H7 (cell line): ENCODE results near the gene CALML6. TPM values are rescaled to one million over a fixed set of nuclear protein-coding genes. Genes with fewer than 3 reads are reported as not detected.

Experiments used
- DNase-seq: peaks from one replicate; pipeline ENCODE4 v3.0.0; 2012
- H3K27me3 ChIP-seq: 2 replicates; pipeline ENCODE4 v1.6.0; 2011; ENCODE audit warnings: mild to moderate bottlenecking, low read length; ENCODE audit not compliant: control insufficient read depth, insufficient read depth
- H3K36me3 ChIP-seq: replicated peaks from 2 replicates; pipeline ENCODE4 v1.5.1; 2011; ENCODE audit warnings: low read length; ENCODE audit not compliant: control insufficient read depth, insufficient read depth
- H3K4me3 ChIP-seq: 2 replicates; pipeline ENCODE4 v1.5.1; 2011; ENCODE audit warnings: low read depth, mild to moderate bottlenecking, control low read depth, low read length, moderate library complexity; ENCODE audit not compliant: insufficient read depth
- total RNA-seq: library from RNA; depleted of rRNA; stranded (reverse); fragments of >200 nt; shearing (Covaris generic); gene quantifications from 2 replicates; pipeline ENCODE4 v1.2.3, GENCODE V29; 2014

Gene CALML6
- total RNA-seq, 1 experiment from 2014 or later: 1.6 TPM

DNA sequence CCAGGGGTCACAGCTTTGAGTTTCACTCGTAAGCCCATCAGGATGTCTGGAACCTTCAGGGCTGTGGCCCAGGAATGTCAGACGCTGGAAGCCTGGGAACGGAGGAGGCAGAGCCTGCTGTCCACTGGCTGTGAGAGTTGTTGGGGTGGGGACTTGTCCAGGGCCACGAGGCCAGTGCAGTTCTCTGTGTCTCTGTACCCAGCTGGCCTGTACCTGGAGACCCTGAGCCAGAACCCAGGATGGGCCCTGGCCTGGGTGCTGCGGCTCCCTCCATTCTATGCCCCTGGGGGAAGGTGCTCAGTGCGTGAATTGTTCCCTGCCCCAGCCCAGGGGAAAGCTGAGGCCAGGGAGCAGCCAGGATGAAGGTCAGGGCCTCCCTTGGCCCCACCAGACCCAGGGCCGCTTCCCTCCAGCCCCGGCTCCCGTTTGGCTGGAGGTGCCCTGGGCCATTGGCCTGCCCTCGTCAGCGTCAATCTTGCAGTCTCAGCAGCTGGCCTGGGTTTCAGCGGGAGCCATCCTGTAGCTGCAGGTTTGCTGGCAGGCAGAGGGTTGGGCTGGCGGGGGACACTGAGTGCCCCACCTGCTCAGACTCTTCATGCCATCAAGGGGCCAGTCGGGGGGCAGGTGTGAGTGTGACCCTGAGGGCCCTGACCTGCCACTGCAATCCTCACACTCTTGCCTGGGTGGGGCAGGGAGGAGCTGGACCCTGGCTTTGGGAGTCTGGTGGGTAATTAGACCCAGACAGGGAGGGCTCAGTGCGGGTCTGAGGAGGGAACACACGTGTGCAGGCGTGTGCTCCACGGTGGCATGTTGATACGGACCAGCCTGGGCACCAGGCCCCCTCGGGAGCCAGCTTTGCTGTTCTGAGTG lies 724 bp upstream of the CALML6 start:
- Histone ChIP-seq H3K27me3 (peaks cover 6% of the 10 kb centered on the region; the same call in 1 of the 2 replicates), H3K36me3 (no peaks in the 10 kb centered on the region), H3K4me3 (no peak overlapping the region)
- no peak for DNase-seq

DNA sequence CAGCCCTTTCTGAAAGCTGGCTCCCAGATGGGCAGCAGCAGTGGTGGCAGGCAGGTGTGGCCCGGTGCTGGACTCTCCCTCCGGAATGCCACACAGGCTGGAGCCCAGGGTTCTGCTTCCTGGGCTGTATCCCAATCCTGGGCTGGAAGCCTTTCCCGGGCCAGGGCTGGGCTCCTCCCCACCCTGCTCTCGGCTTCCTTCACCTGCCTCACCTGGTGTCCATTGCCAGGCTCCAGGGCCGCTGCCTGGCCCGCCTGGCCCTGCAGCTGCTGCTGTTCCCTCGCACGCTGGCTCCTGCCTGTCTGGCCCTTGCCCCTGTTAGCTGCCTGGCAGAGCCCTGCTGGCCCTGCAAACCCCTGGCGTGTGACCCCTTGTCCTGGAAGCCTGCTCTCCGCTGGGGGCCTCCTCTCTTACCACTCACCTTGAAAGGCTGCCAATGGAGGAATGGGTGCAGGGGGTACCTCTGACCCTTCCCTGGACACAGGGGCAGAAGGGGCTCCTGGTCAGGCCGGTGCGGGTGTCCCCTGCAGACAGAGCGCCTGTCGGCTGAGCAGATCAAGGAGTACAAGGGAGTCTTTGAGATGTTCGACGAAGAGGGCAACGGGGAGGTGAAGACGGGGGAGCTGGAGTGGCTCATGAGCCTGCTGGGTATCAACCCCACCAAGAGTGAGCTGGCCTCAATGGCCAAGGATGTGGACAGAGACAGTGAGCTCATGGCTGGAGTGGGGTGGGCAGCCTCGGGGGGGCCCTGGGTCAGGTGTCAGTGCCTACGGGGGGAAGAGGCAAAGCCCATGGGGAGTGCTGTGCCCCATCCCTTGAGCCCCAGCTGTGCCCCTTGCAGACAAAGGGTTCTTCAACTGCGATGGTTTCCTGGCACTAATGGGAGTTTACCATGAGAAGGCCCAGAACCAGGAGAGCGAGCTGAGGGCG lies 1.1 kb downstream of the CALML6 start:
- no peaks in the 10 kb centered on the region for H3K36me3 ChIP-seq
- DNase-seq: no peak
- peaks cover 10% of the 10 kb centered on the region for H3K27me3 ChIP-seq
- no peak overlapping the region for H3K4me3 ChIP-seq

DNA sequence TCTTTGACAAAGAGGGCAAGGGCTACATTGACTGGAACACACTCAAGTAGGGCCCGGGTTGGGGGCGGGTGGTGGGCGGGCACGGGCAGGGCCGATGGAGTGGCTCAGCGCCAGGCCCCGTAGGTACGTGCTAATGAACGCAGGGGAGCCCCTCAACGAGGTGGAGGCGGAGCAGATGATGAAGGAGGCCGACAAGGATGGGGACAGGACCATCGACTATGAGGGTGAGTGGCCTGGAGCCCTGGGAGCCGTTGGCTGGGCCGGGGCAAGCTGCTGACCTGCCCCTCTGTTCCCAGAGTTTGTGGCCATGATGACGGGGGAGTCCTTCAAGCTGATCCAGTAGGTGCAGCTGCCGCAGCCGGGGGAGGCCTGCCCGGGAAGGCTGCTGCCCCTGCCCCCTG lies 1.8 kb downstream of the CALML6 start:
- Histone ChIP-seq H3K4me3 (no peak overlapping the region), H3K27me3 (peaks cover 10% of the 10 kb centered on the region), H3K36me3 (no peaks in the 10 kb centered on the region)
- DNase-seq: no peak

DNA sequence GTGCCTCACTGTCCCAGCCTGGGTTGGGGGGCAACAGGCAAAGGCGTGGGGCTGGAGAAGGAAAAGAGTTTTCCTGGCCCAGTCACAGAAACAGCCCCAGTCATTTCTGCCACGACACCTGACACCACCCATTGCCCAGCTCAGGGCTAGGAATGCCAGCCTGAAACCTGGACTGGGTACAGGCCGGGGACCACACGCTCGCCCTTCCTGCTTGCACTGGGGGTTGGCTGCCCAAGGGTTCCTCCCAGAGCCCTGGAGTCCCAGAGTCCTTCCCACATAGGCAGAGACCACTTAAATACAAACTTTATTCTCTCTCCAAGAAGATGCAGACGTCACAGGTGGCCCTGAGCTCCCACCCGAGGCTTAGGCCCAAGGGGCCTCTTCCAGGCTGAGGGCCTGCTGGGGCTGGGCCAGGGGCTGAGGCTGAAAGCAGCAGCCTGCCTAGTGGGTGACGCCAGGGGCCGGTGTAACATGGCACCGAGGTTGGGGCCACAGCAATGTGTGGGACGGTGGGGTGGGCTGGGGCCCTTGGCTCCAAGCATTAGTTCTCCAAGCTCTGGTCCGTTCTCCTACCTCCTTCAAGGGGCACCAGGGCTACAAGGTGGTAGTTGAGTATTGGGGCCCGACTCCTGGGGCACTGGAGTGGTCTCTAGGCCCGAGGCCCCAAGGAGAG lies 2.4 kb downstream of the CALML6 start:
- no peak for DNase-seq
- Histone ChIP-seq H3K36me3 (no peaks in the 10 kb centered on the region), H3K4me3 (no peak overlapping the region), H3K27me3 (peaks cover 10% of the 10 kb centered on the region)

DNA sequence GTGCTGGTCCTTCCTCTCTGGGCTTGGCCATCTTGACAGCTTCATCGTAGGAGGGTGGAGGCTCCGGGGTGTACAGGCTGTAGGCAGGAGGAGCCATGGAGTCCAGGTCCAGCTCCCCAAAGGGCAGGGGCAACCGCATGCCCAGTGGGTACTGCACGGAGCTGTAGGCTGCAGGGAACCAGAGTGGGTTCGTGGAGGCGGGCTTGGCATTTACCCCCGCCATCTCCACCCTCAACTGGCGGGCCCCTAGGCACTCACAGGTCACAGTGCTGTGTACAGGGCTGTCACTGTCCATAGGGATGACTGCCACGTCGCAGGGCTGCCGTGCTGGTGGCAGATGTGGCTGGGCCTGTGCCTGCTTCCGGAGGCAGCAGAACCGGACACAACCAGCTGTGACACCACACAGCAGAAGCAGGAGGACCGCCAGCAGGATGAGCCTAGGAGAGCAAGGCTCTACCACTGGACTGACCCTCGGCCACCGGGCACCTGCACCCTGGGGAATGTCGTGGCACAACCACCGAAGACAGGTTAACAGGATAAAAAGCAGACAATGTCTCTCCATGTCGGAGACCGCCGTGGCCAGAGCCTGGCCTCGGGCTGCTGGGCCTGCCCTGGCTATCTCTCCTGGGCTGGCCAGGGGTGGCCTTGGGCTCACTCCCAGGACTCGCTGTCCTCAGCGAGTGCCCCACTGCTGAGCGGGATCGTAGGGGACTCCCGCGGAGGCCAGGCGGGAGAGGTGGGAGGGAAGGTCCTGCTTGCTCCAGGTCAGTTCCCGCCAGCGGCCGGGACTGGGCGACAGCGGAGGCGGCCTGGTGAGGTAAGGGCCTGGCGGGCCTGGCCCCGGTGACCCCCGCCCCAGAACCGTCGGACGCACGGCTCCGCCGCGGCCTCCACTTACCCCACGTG lies 3.2 kb downstream of the CALML6 start:
- no peak for DNase-seq
- peaks cover 10% of the 10 kb centered on the region for H3K27me3 ChIP-seq
- H3K4me3 ChIP-seq: peak overlapping the region; percentile 71
- H3K36me3 ChIP-seq: no peaks in the 10 kb centered on the region

DNA sequence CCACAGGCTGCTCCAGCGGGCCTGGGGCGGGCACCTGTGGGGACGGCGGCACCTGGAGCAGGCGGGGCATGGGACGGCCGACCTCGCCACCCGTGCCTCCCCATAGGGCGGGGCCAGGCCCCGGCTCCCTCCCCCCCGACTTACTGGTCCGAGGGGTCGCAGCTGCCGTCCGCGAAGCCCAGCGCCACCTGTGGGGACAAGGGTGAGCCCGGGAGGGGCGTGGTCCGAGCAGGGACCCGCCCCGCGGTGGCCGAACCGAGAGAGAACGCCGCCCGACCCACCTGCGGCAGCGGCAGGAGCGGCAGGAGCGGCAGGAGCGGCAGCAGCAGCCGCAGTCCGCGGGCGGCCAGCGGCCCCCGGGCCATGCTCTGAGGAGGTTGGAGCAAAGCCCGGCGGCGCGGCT lies 3.8 kb downstream of the CALML6 start, which contains the start of gene TMEM52:
TMEM52 (minus strand) TSS at position 379 of the 403 bp plus-strand sequence; CDS start at position 365, 14 bp downstream.
- peaks cover 10% of the 10 kb centered on the region for H3K27me3 ChIP-seq
- H3K4me3 ChIP-seq: peak within 1 kb of the TSS; percentile 71
- H3K36me3 ChIP-seq: no peaks in the 10 kb centered on the region
- DNase-seq: no peak

DNA sequence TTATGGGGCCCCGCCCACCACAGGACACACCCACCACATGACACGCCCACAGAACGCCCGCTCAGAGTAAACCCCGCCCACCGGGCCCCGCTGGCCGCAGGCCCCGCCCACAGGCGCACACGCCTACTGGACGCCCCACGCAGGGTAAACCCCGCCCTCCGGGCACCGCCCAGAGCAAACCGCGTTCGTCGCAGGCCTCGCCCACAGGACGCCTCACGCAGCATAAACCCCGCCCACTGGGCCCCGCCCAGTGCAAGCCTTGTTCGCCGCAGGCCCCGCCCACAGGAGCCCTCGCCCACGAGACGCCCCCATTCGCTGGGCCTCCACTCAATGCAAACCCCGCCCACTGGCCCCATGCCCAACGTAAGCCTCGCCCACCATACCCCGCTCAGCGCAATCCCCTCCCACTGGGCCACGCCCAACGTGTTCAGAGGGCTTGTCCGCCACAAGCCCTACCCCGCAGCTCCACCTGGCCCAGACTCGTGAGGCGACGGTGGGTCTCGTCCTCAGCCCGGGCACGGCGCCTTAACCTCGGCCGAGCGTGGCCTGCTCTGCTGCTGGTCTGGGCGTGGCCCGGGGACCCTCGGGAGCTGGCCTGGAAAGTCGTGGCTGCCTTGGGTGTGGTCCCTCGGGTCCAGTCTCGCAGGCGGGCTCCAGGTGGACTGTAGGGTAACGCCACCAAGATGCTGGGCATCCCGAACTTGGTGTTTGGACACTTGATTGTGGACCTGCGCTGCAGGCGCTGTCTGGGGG lies 4.4 kb downstream of the CALML6 start:
- H3K4me3 ChIP-seq: peak overlapping the region; percentile 71
- peak; percentile 100 for DNase-seq
- H3K36me3 ChIP-seq: no peaks in the 10 kb centered on the region
- H3K27me3 ChIP-seq: peaks cover 10% of the 10 kb centered on the region

DNA sequence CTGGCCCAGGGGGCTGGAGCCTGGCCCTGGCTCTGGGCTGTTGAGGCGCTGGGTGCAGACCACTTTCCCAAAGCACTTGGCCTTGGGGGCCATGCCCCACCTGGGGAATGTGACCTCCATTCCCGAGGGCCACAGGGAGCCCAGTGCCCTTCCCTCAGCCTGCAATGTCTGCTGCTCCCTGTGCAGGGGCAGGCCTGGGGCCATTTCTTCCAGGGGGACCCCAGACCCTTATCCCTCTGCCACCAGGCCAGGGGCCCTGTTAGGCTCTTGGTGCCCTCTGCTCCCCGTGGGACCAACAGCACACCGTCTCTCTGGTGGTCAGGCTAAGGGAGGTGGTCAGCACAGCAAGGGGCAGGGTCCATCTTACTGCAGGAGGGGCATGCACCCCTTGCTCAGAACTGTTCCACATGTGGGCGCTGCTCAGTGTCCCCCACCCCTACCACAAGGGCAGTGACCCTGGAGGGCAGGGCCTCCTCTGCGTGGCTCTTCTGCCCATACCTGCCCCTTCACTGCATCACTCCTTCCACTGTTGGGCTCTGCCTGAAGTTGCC lies 5.1 kb downstream of the CALML6 start:
- DNase-seq: no peak
- peaks cover 10% of the 10 kb centered on the region for H3K27me3 ChIP-seq
- H3K4me3 ChIP-seq: peak overlapping the region; percentile 43
- no peaks in the 10 kb centered on the region for H3K36me3 ChIP-seq

DNA sequence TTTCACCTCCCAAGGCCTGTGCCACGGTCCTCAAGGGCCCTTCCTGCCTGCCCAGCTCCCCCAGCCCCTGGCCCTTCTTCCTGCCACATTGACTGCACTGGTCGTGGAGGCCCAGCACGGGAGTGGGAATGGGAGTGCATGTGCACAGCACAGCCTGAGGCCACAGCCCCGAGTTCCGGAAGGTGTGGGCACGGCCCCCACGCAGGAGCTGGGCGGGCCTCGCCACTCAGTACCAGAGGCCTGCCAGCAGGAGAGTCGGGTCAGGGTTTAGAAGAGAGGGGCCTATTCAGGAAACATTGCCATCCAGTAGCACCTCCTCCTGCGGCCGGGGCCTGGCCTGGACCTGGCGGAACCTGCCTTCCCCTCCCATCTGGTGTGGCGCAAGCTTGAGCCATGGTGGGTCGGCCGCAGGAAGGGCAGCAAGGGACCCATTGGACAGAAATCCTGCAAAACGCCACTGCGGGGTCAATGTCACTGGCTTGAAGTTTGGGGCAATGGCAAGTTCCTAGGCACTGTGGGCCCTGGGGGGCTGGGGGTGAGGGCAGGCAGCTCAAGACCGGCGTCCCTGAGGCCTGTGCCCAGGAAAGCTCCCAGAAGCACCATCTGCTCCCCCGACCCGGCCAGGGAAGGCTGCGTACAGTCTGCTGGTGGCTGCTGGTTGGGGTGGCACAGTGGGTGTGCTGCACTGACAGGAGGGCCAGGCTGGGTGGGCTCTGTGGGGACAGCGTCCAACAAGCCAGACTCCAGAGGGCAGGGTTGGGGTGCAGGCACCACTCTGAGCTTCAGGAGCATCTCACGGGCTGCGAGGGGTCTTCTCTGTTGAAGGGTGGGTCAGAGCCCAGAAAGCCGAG lies 5.8 kb downstream of the CALML6 start:
- Histone ChIP-seq H3K36me3 (no peaks in the 10 kb centered on the region), H3K4me3 (no peak overlapping the region), H3K27me3 (peaks cover 10% of the 10 kb centered on the region)
- no peak for DNase-seq

DNA sequence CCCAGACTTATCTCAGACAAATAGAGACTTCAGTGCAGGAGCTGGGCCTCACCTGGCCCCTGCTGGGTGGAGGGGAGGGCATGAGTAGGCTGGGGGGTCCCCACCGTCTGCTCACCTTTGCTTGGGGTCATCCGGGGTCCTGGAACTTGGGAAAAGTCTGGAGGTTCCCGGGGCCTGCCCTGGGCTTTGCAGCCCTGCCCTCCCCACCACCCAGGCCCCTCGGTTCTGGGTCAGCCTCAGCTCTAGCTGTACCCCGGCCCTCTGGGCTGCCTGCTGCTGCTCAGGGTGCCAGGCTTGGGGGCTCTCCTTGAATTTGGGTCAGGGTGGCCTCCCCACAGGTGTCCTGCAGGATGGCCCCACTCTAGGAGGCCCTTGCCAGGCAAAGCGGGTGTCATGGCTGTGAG lies 6.4 kb downstream of the CALML6 start:
- Histone ChIP-seq H3K4me3 (no peak overlapping the region), H3K36me3 (no peaks in the 10 kb centered on the region), H3K27me3 (peaks cover 10% of the 10 kb centered on the region)
- no peak for DNase-seq

DNA sequence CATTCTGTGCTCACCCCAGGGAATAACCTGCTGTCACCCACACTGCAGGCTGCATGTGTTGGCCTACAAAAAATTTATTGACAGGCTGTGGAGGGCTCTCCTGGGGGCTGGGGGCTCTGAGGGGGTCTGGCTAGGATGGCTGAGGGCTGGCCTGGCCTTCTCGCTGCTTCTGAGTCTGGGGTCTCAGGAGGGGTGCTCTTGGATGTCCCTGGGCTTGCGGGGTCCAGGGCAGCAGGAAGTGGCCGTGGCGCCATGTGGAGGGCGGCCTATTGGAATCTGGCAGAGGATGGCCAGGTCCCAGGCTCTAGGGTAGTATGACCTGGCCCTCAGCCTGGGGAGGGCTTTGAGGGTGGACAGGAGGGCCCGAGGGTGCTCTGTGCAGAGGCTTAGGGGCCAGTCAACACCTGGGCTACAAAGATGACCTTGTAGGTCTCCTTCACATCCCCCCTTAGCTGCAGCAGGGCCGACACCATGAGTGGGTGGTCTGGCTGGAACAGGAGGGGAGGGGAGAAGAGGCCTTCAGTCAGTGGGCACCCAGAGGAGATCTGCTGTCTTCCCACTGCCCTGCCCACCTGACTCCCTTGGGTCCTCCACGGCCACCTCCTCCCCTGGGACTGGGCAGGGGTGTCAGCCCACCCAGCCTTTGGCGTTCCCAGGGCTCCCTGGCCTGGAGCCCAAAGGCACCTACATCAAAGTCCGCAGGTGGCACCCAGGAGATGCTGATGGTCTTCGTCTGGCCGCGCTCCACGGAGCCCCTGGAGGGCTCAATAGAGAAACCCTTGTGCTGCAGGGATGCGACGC lies 7.0 kb downstream of the CALML6 start:
- Histone ChIP-seq H3K27me3 (peaks cover 10% of the 10 kb centered on the region), H3K36me3 (no peaks in the 10 kb centered on the region), H3K4me3 (no peak overlapping the region)
- DNase-seq: no peak

DNA sequence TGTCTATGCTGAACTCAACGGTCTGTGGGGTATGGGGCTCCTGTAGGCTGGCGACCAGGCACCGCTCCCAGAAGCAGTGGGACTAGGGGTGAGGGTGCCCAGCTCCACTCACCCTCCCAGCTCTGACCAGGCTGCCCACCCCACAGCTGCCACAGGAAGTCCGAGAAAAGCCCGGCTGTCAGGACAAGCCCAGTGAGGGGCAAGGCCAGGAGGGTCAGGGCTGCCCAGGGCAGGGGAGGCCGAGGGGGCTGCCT lies 7.6 kb downstream of the CALML6 start:
- Histone ChIP-seq H3K36me3 (no peaks in the 10 kb centered on the region), H3K27me3 (peaks cover 10% of the 10 kb centered on the region), H3K4me3 (no peak overlapping the region)
- no peak for DNase-seq
